Neural progenitor cell (in vitro differentiated cells): ENCODE data around the gene KATNAL1.

Experiments
- EZH2 ChIP-seq: fragments of 200-600 bp; sonication (generic); IDR thresholded peaks from 2 replicates; pipeline ENCODE4 v1.6.1; 2017; ENCODE audit warnings: antibody characterized with exemption, mild to moderate bottlenecking, moderate library complexity
- EZH2phosphoT487 ChIP-seq: fragments of 200-600 bp; sonication (generic); IDR thresholded peaks from 2 replicates; pipeline ENCODE4 v1.6.1; 2017; ENCODE audit warnings: antibody characterized with exemption
- TF ChIP-seq, protein P1 (sequence below): fragments of 200-600 bp; sonication (generic); IDR thresholded peaks from 2 replicates; pipeline ENCODE4 v1.5.1; 2017; ENCODE audit warnings: antibody characterized with exemption, mild to moderate bottlenecking

DNA sequence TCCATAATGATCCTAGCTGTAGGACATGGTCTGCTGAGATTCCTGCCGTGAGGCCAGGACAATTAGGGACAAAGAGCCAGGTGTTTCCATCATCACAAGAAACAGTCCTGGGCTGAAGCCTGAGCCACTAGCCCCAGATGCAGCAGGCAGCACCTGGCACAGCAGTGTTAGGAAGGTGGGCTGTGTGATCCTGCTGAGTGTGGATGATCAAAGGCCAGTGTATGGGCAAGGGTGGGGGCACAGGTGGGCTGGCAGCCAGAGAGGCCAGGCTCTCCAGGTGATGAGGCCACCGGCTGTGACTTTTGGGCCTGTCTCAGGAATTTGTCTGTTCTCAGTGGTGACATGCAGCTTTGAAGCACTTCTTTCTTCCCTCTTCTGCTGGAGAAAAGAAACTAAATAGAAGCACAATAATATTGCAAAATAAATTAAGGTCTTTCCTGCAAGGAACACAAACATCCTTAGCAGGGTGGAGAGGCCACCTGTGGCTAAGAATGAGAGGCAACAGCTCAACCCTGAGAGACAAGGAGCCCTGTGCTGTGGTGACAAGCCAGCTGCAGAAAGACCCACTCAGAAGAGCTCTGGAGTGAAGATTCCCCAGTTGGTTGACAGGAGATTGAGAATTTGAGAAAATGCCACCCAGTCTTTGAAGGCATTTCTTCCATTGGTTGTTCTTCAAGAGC, 127.6 kb downstream of the KATNAL1 start:
- TF ChIP-seq EZH2phosphoT487 = no peak
- TF ChIP-seq, protein P1, sequence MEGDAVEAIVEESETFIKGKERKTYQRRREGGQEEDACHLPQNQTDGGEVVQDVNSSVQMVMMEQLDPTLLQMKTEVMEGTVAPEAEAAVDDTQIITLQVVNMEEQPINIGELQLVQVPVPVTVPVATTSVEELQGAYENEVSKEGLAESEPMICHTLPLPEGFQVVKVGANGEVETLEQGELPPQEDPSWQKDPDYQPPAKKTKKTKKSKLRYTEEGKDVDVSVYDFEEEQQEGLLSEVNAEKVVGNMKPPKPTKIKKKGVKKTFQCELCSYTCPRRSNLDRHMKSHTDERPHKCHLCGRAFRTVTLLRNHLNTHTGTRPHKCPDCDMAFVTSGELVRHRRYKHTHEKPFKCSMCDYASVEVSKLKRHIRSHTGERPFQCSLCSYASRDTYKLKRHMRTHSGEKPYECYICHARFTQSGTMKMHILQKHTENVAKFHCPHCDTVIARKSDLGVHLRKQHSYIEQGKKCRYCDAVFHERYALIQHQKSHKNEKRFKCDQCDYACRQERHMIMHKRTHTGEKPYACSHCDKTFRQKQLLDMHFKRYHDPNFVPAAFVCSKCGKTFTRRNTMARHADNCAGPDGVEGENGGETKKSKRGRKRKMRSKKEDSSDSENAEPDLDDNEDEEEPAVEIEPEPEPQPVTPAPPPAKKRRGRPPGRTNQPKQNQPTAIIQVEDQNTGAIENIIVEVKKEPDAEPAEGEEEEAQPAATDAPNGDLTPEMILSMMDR = no peak
- no peak for TF ChIP-seq EZH2
